Measurements from ENCODE around the gene JAG1.

GRCh38 chr20:10662151-10662550 lies 11.6 kb downstream of the JAG1 start:
- TF ChIP-seq, protein P1, sequence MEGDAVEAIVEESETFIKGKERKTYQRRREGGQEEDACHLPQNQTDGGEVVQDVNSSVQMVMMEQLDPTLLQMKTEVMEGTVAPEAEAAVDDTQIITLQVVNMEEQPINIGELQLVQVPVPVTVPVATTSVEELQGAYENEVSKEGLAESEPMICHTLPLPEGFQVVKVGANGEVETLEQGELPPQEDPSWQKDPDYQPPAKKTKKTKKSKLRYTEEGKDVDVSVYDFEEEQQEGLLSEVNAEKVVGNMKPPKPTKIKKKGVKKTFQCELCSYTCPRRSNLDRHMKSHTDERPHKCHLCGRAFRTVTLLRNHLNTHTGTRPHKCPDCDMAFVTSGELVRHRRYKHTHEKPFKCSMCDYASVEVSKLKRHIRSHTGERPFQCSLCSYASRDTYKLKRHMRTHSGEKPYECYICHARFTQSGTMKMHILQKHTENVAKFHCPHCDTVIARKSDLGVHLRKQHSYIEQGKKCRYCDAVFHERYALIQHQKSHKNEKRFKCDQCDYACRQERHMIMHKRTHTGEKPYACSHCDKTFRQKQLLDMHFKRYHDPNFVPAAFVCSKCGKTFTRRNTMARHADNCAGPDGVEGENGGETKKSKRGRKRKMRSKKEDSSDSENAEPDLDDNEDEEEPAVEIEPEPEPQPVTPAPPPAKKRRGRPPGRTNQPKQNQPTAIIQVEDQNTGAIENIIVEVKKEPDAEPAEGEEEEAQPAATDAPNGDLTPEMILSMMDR (IDR thresholded peaks at IDR 0.05; ENCODE audit: insufficient read depth, low read length, poor library complexity, severe bottlenecking) = no peak
- no peak for TF ChIP-seq EZH2phosphoT487 (conservative IDR thresholded peaks at IDR 0.05; ENCODE audit: low read length)

All from SU-DHL-6 (cell line).